ENCODE data around the gene XKRX.

The XKRX gene

GRCh38 chrX:100969936-100970335 lies 41.2 kb upstream of the XKRX start:
- TF ChIP-seq EP300 (IDR thresholded peaks at IDR 0.05; ENCODE audit: borderline replicate concordance) (no peak), CEBPB (IDR thresholded peaks at IDR 0.05) (no peak), RAD21 (IDR thresholded peaks at IDR 0.05; ENCODE audit: low read depth) (no peak)
- TF ChIP-seq, protein P1, sequence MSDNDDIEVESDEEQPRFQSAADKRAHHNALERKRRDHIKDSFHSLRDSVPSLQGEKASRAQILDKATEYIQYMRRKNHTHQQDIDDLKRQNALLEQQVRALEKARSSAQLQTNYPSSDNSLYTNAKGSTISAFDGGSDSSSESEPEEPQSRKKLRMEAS (IDR thresholded peaks at IDR 0.05), result no peak

- no peak for TF ChIP-seq NFIC (IDR thresholded peaks at IDR 0.05)
These were observed 40.7 kb upstream of the XKRX start, which contains the start of gene ARL13A for GRCh38 chrX:100969408-100969807. Gene ARL13A (plus strand): TSS chrX:100969708. CDS start chrX:100973690, 3,982 bp downstream.

DNA sequence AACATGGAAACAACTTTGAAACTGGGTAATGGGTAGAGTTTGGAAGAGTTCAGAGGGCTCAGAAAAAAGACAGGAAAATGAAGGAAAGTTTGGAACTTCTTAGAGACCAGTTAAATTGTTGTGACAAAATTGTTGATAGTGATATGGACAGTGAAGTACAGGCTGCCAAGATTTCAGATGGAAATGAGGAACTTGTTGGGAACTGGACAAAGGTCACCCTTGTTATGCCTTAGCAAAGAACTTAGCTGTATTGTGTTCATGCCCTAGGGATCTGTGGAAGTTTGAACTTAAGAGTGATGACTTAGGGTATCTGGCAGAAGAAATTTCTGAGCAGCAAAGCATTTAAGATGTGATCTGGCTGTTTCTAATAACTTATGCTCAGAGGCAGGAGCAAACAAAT lies 35.6 kb upstream of the XKRX start:
- TF ChIP-seq NFIC (IDR thresholded peaks at IDR 0.05) (no peak), EP300 (IDR thresholded peaks at IDR 0.05; ENCODE audit: borderline replicate concordance) (no peak), USF1 (IDR thresholded peaks at IDR 0.05) (no peak), EGR1 (IDR thresholded peaks at IDR 0.05) (no peak), RAD21 (IDR thresholded peaks at IDR 0.05; ENCODE audit: low read depth) (no peak), CEBPB (IDR thresholded peaks at IDR 0.05) (no peak), TAF1 (IDR thresholded peaks at IDR 0.05; ENCODE audit: low read depth) (no peak), CREB1 (IDR thresholded peaks at IDR 0.05; ENCODE audit: low read depth) (no peak), ZBTB7A (IDR thresholded peaks at IDR 0.05; ENCODE audit: low read depth) (no peak), YY1 (IDR thresholded peaks at IDR 0.05; ENCODE audit: low read depth) (no peak), TEAD4 (IDR thresholded peaks at IDR 0.05) (no peak), REST (IDR thresholded peaks at IDR 0.05; ENCODE audit: low read depth) (no peak), TCF12 (IDR thresholded peaks at IDR 0.05; ENCODE audit: low read depth) (no peak), FOXM1 (IDR thresholded peaks at IDR 0.05; ENCODE audit: borderline replicate concordance, low read depth) (no peak)
- TF ChIP-seq, protein P1 (IDR thresholded peaks at IDR 0.05), result no peak

DNA sequence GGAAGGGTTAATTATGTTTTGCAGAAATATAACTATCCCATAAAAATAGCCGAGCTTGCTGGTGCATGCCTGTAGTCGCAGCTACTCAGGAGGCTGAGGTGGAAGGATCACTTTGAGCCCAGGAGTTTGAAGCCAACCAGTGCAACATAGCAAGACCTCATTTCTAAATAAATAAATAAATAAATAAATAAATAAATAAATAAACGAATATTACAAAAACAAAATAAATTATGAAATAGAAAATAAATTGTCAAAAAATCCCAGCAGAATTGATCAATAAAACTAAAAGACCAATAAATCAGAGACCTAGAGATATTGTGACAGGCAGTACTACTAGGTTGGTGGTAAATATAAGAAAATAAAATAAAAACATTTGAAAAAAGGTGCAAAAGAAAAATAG lies 34.1 kb upstream of the XKRX start:
- TF ChIP-seq REST (IDR thresholded peaks at IDR 0.05; ENCODE audit: low read depth) (no peak), ZBTB7A (IDR thresholded peaks at IDR 0.05; ENCODE audit: low read depth) (no peak), CREB1 (IDR thresholded peaks at IDR 0.05; ENCODE audit: low read depth) (no peak), EGR1 (IDR thresholded peaks at IDR 0.05) (no peak), TAF1 (IDR thresholded peaks at IDR 0.05; ENCODE audit: low read depth) (no peak), RAD21 (IDR thresholded peaks at IDR 0.05; ENCODE audit: low read depth) (no peak), YY1 (IDR thresholded peaks at IDR 0.05; ENCODE audit: low read depth) (no peak), CEBPB (IDR thresholded peaks at IDR 0.05) (no peak)

- no peak for TF ChIP-seq NFIC (IDR thresholded peaks at IDR 0.05)
- TF ChIP-seq TAF1 (IDR thresholded peaks at IDR 0.05; ENCODE audit: low read depth), result no peak
- no peak for TF ChIP-seq FOXM1 (IDR thresholded peaks at IDR 0.05; ENCODE audit: borderline replicate concordance, low read depth)
- no peak for TF ChIP-seq REST (IDR thresholded peaks at IDR 0.05; ENCODE audit: low read depth)
These were observed 19.8 kb upstream of the XKRX start for GRCh38 chrX:100948557-100948956.

- TF ChIP-seq TCF12 (IDR thresholded peaks at IDR 0.05; ENCODE audit: low read depth) (no peak), REST (IDR thresholded peaks at IDR 0.05; ENCODE audit: low read depth) (no peak), TAF1 (IDR thresholded peaks at IDR 0.05; ENCODE audit: low read depth) (no peak), ZBTB7A (IDR thresholded peaks at IDR 0.05; ENCODE audit: low read depth) (no peak)
These were observed 17.7 kb upstream of the XKRX start for GRCh38 chrX:100946299-100946927.
